Parathyroid adenoma (tissue), 2 donors: ENCODE results near the gene LIM2.
A peak's percentile ranks its signal among the peaks of the same experiment; 100 is the strongest.

Source experiments
- H2AFZ ChIP-seq: fragments of 300-600 bp; sonication (generic); one replicate; pipeline ENCODE4 v1.7.0; 2017; ENCODE audit warnings: antibody characterized with exemption, mild to moderate bottlenecking
- H3K27ac ChIP-seq: fragments of 300-600 bp; sonication (generic); one replicate; pipeline ENCODE4 v1.7.0; 2017
- H3K27me3 ChIP-seq: fragments of 300-600 bp; sonication (generic); one replicate; pipeline ENCODE4 v1.7.0; 2017; ENCODE audit warnings: low read length; ENCODE audit not compliant: control insufficient read depth, insufficient read depth
- H3K36me3 ChIP-seq: fragments of 300-600 bp; sonication (generic); one replicate; pipeline ENCODE4 v1.7.0; 2017; ENCODE audit warnings: low read length; ENCODE audit not compliant: control insufficient read depth, insufficient read depth
- H3K4me1 ChIP-seq: fragments of 300-600 bp; sonication (generic); one replicate; pipeline ENCODE4 v1.7.0; 2017; ENCODE audit warnings: control low read depth
- H3K4me2 ChIP-seq: fragments of 300-600 bp; sonication (generic); one replicate; pipeline ENCODE4 v1.7.0; 2017; ENCODE audit warnings: low read length
- H3K4me3 ChIP-seq: fragments of 300-600 bp; sonication (generic); one replicate; pipeline ENCODE4 v1.7.0; 2017; ENCODE audit warnings: low read depth, low read length
- H3K79me2 ChIP-seq: fragments of 300-600 bp; sonication (generic); one replicate; pipeline ENCODE4 v1.7.0; 2017; ENCODE audit warnings: control low read depth
- H3K9ac ChIP-seq: fragments of 300-600 bp; sonication (generic); one replicate; pipeline ENCODE4 v1.7.0; 2017; ENCODE audit warnings: mild to moderate bottlenecking
- H3K9me3 ChIP-seq: fragments of 300-600 bp; sonication (generic); one replicate; pipeline ENCODE4 v1.7.0; 2017; ENCODE audit warnings: low read length; ENCODE audit not compliant: control insufficient read depth
- CTCF ChIP-seq: fragments of 300-600 bp; sonication (generic); IDR thresholded peaks from one replicate; pipeline ENCODE4 v1.7.0; 2017; ENCODE audit warnings: antibody characterized with exemption, mild to moderate bottlenecking
- donor health status: primary hyperparathyroidism.

LIM2 gene

GRCh38 chr19:51361239-51361638 is 26.5 kb downstream of the LIM2 start:
- Histone ChIP-seq H2AFZ (no peak overlapping the region), H3K36me3 (no peaks in the 10 kb centered on the region), H3K4me1 (peaks cover 6% of the 10 kb centered on the region), H3K4me2 (no peak overlapping the region), H3K9ac (no peak overlapping the region), H3K79me2 (peaks cover 25% of the 10 kb centered on the region), H3K9me3 (no peaks in the 10 kb centered on the region), H3K27ac (no peak overlapping the region), H3K4me3 (no peak overlapping the region), H3K27me3 (no peaks in the 10 kb centered on the region)
- TF ChIP-seq CTCF, result no peak

- no peaks in the 10 kb centered on the region for H3K9me3 ChIP-seq
- peaks cover 17% of the 10 kb centered on the region for H3K79me2 ChIP-seq
- no peak for TF ChIP-seq CTCF
- H3K9ac ChIP-seq, result no peak overlapping the region
- H3K4me3 ChIP-seq, result no peak overlapping the region
- no peaks in the 10 kb centered on the region for H3K27me3 ChIP-seq
- no peaks in the 10 kb centered on the region for H3K36me3 ChIP-seq
- peaks cover 8% of the 10 kb centered on the region for H3K4me1 ChIP-seq
- H3K27ac ChIP-seq, result no peak overlapping the region
- H3K4me2 ChIP-seq, result no peak overlapping the region
- no peak overlapping the region for H2AFZ ChIP-seq
These were observed 28.5 kb downstream of the LIM2 start for GRCh38 chr19:51359294-51359693.

DNA sequence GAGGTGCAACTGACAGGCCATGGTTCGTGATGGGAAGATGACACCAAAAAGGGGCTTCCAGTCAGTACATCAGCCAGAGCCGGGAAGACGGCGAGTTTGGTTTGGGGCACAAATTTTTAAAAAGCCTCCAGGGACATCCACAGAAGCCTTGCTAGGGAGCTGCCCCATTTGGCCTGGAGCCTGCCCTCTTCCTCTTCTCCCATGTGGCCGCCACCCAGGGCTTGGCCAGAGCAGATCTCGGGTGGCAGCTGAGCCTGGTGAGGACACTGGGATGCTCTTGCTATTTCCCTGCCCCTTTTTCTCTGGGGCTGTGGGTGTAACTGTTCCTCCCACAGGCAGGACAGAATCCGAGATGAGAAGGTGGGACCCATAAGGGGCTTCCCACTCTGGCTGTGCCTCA is 29.8 kb downstream of the LIM2 start:
- Histone ChIP-seq H3K4me3 (no peak overlapping the region), H2AFZ (no peak overlapping the region), H3K9me3 (no peaks in the 10 kb centered on the region), H3K79me2 (peaks cover 15% of the 10 kb centered on the region), H3K36me3 (no peaks in the 10 kb centered on the region), H3K27me3 (no peaks in the 10 kb centered on the region), H3K9ac (no peak overlapping the region), H3K4me1 (peaks cover 13% of the 10 kb centered on the region), H3K27ac (no peak overlapping the region), H3K4me2 (no peak overlapping the region)
- no peak for TF ChIP-seq CTCF

GRCh38 chr19:51356159-51356801 is 31.5 kb downstream of the LIM2 start:
- no peaks in the 10 kb centered on the region for H3K36me3 ChIP-seq
- peaks cover 13% of the 10 kb centered on the region for H3K4me1 ChIP-seq
- no peaks in the 10 kb centered on the region for H3K27me3 ChIP-seq
- H3K9ac ChIP-seq, result no peak overlapping the region
- H3K27ac ChIP-seq, result no peak overlapping the region
- TF ChIP-seq CTCF, result no peak
- no peak overlapping the region for H3K4me2 ChIP-seq
- H3K4me3 ChIP-seq, result no peak overlapping the region
- no peak overlapping the region for H2AFZ ChIP-seq
- peaks cover 8% of the 10 kb centered on the region for H3K79me2 ChIP-seq
- H3K9me3 ChIP-seq, result no peaks in the 10 kb centered on the region

DNA sequence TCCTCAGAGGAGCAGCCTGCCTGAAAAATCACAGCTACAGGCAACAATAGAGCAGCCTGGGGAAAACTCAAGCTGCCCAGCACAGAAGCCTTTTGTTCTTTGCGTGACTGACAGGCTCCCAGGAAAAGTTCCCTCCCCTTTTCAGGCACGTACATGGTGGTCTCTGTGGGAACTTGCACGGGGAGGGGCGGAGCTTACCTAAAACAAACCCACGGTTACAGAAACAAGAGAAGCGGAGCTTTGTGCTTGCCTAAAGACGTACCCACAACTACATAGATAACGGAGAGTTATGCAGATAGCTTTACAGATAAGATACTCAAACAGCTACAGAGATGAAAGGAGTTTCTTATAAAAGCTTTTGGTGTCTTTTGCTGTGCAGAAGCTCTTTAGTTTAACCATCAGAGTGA is 33.0 kb downstream of the LIM2 start:
- H3K27ac ChIP-seq, result peak overlapping the region; percentile 9

More for the DNA sequence above, 33.0 kb downstream of the LIM2 start:
- TF ChIP-seq CTCF, result no peak
- Histone ChIP-seq H3K4me1 (peaks cover 13% of the 10 kb centered on the region), H3K4me2 (peak overlapping the region; percentile 58), H3K36me3 (no peaks in the 10 kb centered on the region), H3K4me3 (no peak overlapping the region), H3K9me3 (no peaks in the 10 kb centered on the region), H2AFZ (no peak overlapping the region), H3K9ac (no peak overlapping the region), H3K27me3 (no peaks in the 10 kb centered on the region), H3K79me2 (peaks cover 3% of the 10 kb centered on the region)
